Calu3 (cell line): ENCODE data around the gene STAG1. TPM values are rescaled to one million over a fixed set of nuclear protein-coding genes. Genes with fewer than 3 reads are reported as not detected.
"Not testable (repeated sequence)": the region's sequence is repeated elsewhere in the genome, so short reads cannot be mapped to it uniquely, and the experiment has no call there.

Source experiments
- BruUV-seq: library from RNA; stranded (reverse); fragments of 400-500 nt; replicated peaks from 2 replicates; lab custom pipeline; 2021; lab: Mats Ljungman, UMichigan
- CTCF ChIA-PET: fragments of 300-600 bp; sonication (Branson Sonifier 250); formaldehyde crosslinking; loops from one replicate; lab custom pipeline; 2022; ENCODE audit warnings: antibody characterized with exemption; lab: Charles Lee
- DNase-seq: peaks from one replicate; pipeline ENCODE4 v3.0.0; 2022
- H3K27ac Mint-ChIP-seq: one replicate; pipeline ENCODE4 v1.8.0; 2022; ENCODE audit warnings: mixed read lengths; ENCODE audit not compliant: unreplicated experiment
- H3K27me3 Mint-ChIP-seq: one replicate; pipeline ENCODE4 v1.8.0; 2022; ENCODE audit warnings: mixed read lengths; ENCODE audit not compliant: unreplicated experiment
- H3K36me3 Mint-ChIP-seq: one replicate; pipeline ENCODE4 v1.8.0; 2022; ENCODE audit warnings: mild to moderate bottlenecking, moderate library complexity, mixed read lengths; ENCODE audit not compliant: insufficient read depth, unreplicated experiment
- H3K4me1 Mint-ChIP-seq: one replicate; pipeline ENCODE4 v1.8.0; 2022; ENCODE audit warnings: mild to moderate bottlenecking, low read depth, mixed read lengths; ENCODE audit not compliant: unreplicated experiment
- H3K4me3 Mint-ChIP-seq: one replicate; pipeline ENCODE4 v1.8.0; 2022; ENCODE audit warnings: mild to moderate bottlenecking, low read depth, moderate library complexity, mixed read lengths; ENCODE audit not compliant: unreplicated experiment
- H3K9me3 Mint-ChIP-seq: one replicate; pipeline ENCODE4 v1.8.0; 2022; ENCODE audit warnings: low read depth, mixed read lengths; ENCODE audit not compliant: unreplicated experiment
- intact Hi-C: fragments of 100-400 bp; cut with micrococcal nuclease; formaldehyde crosslinking; loops from one replicate; pipeline ENCODE4 v1.10.0; 2022; ENCODE audit not compliant: unreplicated experiment
- total RNA-seq: library from RNA; stranded (reverse); gene quantifications from 2 replicates; pipeline ENCODE4 v1.2.3, GENCODE V29; 2022
- TF ChIP-seq, protein P1 (sequence below): fragments of 200-600 bp; IDR thresholded peaks from one replicate; pipeline ENCODE4 v1.8.0; 2022; ENCODE audit warnings: antibody characterized with exemption; ENCODE audit not compliant: unreplicated experiment

Gene STAG1
- total RNA-seq, 1 experiment from 2014 or later: 39.3 TPM

DNA sequence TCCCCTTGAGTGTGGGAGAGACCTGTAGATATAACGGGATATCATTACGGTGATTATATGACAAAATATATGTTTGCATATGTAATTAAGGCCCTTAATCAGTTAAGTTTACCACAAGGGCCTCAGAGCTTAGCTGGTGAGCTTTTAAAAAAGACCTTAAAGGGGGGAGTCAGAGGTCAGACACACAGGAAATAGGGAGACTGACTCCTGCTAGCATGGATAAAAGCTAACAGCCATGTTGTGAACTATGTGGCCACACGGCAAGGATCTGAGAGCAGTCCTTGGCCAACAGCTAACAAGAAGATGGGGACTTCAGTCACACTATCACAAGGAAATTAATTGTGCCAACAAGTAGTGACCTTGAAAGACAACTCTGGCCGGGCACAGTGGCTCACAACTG lies 3.1 kb downstream of the STAG1 start:
- Mint-ChIP-seq H3K4me1 (peaks cover 30% of the 10 kb centered on the region), H3K36me3 (peaks cover 40% of the 10 kb centered on the region), H3K4me3 (no peak overlapping the region), H3K27me3 (no peaks in the 10 kb centered on the region), H3K9me3 (no peaks in the 10 kb centered on the region), H3K27ac (peak overlapping the region; percentile 6)
- DNase-seq: no peak
- intact Hi-C loops: no loop called here
- BruUV-seq: no TSS peak
- CTCF ChIA-PET: interaction anchor here (0.5 kb wide), 1 partner anchor 112 kb away, joined by 4 read pairs; no protein-coding TSS in a partner anchor
- TF ChIP-seq, protein P1, sequence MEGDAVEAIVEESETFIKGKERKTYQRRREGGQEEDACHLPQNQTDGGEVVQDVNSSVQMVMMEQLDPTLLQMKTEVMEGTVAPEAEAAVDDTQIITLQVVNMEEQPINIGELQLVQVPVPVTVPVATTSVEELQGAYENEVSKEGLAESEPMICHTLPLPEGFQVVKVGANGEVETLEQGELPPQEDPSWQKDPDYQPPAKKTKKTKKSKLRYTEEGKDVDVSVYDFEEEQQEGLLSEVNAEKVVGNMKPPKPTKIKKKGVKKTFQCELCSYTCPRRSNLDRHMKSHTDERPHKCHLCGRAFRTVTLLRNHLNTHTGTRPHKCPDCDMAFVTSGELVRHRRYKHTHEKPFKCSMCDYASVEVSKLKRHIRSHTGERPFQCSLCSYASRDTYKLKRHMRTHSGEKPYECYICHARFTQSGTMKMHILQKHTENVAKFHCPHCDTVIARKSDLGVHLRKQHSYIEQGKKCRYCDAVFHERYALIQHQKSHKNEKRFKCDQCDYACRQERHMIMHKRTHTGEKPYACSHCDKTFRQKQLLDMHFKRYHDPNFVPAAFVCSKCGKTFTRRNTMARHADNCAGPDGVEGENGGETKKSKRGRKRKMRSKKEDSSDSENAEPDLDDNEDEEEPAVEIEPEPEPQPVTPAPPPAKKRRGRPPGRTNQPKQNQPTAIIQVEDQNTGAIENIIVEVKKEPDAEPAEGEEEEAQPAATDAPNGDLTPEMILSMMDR: no peak

DNA sequence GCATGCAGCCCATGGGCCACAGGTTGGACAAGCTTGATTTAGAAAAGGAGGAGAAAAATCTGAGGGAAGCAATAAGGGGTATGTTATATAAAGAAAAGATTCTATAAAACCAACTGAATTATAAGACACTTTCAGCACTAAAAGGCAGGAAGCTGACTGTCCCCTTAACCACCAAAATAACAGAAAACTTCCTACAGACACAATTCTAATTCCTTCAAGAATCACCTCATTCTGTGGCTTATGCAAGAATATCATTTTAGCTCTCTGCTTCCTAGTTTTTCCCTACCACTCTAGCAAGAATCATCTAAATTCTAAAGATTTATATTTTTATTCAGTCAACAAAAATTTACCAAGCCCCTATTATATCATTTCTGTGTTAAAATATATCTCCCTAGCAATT lies 6.3 kb downstream of the STAG1 start:
- peaks cover 30% of the 10 kb centered on the region for H3K4me1 Mint-ChIP-seq
- no peak overlapping the region for H3K27ac Mint-ChIP-seq
- H3K36me3 Mint-ChIP-seq: peaks cover 10% of the 10 kb centered on the region
- H3K4me3 Mint-ChIP-seq: no peak overlapping the region
- CTCF ChIA-PET: interaction anchor here (0.5 to 0.8 kb wide), 2 partner anchors 43 to 79 kb away, joined by 3 to 4 read pairs; no protein-coding TSS in a partner anchor
- DNase-seq: no peak
- TF ChIP-seq, protein P1: no peak
- H3K9me3 Mint-ChIP-seq: no peaks in the 10 kb centered on the region
- H3K27me3 Mint-ChIP-seq: no peaks in the 10 kb centered on the region
- BruUV-seq: no TSS peak
- intact Hi-C loops: no loop called here

DNA sequence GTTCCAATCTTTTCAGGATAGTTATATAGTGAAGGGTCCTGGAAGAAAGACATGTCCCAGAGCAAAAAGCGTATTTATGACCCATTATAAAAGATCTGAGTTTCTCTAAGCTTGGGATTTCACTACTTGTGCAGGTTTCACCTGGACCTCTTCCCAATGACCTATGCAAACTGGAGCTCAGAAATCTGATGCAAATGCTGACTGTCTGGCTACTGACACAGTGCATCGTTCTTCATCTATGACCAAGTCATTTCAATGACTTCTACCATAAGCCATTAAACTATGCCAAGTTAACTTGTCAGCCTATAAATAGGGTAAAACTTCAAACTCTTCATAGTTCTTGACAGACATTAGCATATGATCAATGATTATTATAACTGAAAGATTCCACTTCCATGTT lies 11.1 kb downstream of the STAG1 start:
- DNase-seq: no peak
- Mint-ChIP-seq H3K36me3 (no peaks in the 10 kb centered on the region), H3K27me3 (no peaks in the 10 kb centered on the region), H3K4me1 (peaks cover 18% of the 10 kb centered on the region), H3K4me3 (no peak overlapping the region), H3K27ac (no peak overlapping the region), H3K9me3 (no peaks in the 10 kb centered on the region)
- BruUV-seq: no TSS peak
- intact Hi-C loops: no loop called here
- CTCF ChIA-PET: no interaction called here
- TF ChIP-seq, protein P1: no peak

- DNase-seq: no peak
- Mint-ChIP-seq H3K27me3 (no peaks in the 10 kb centered on the region), H3K27ac (no peak overlapping the region), H3K9me3 (no peaks in the 10 kb centered on the region), H3K4me3 (no peak overlapping the region), H3K36me3 (no peaks in the 10 kb centered on the region), H3K4me1 (peaks cover 18% of the 10 kb centered on the region)
- CTCF ChIA-PET: no interaction called here
- TF ChIP-seq, protein P1: no peak
- BruUV-seq: no TSS peak
- intact Hi-C loops: no loop called here
Measured at GRCh38 chr3:136740351-136740958, 11.7 kb downstream of the STAG1 start.

GRCh38 chr3:136736950-136737349 lies 15.2 kb downstream of the STAG1 start:
- H3K4me3 Mint-ChIP-seq, H3K9me3 Mint-ChIP-seq, DNase-seq, H3K36me3 Mint-ChIP-seq, intact Hi-C loops, CTCF ChIA-PET, BruUV-seq, H3K27ac Mint-ChIP-seq, H3K27me3 Mint-ChIP-seq: not testable (repeated sequence)
- H3K4me1 Mint-ChIP-seq: peaks cover 30% of the 10 kb centered on the region
